ENCODE data around the gene CCR5. TPM values are rescaled to one million over a fixed set of nuclear protein-coding genes. Genes with fewer than 3 reads are reported as not detected.

The CCR5 gene
- total and polyA plus RNA-seq, 4 donors, result 0.06 to 0.75 (median 0.37) TPM

GRCh38 chr3:46351646-46352045 lies 19.1 kb upstream of the CCR5 start (continued):
- TF ChIP-seq EGR1 (IDR thresholded peaks at IDR 0.05; ENCODE audit: low read depth in 2 of 2) (no peak), CTCF (IDR thresholded peaks at IDR 0.05; ENCODE audit: low read depth, low read length, missing input control) (no peak), HNF4G (IDR thresholded peaks at IDR 0.05) (no peak), YY1 (IDR thresholded peaks at IDR 0.05) (no peak), JUND (IDR thresholded peaks at IDR 0.05) (no peak), SP1 (IDR thresholded peaks at IDR 0.05) (no peak)

GRCh38 chr3:46353090-46353489 lies 17.7 kb upstream of the CCR5 start:
- Histone ChIP-seq H3K9ac (ENCODE audit: low read depth in 1 of 2, low read length in 2 of 2) (no peak overlapping the region), H3K27me3 (ENCODE audit: control insufficient read depth in 4 of 4, insufficient read depth in 4 of 4, low read length in 3 of 4) (peaks cover 0 to 3% (median 0%) of the 10 kb centered on the region in 4 donors), H3K4me1 (ENCODE audit: control insufficient read depth in 4 of 4, insufficient read depth in 4 of 4, low read length in 3 of 4) (no peaks in the 10 kb centered on the region), H3K4me3 (ENCODE audit: low read depth in 1 of 3, low read length in 3 of 3) (no peak overlapping the region), H3K36me3 (ENCODE audit: control insufficient read depth in 4 of 4, insufficient read depth in 3 of 4, low read depth in 1 of 4, low read length in 3 of 4) (no peaks in the 10 kb centered on the region), H3K9me3 (ENCODE audit: control insufficient read depth in 4 of 4, low read length in 3 of 4) (no peaks in the 10 kb centered on the region), H3K27ac (ENCODE audit: low read depth in 1 of 2, low read length in 2 of 2) (no peak overlapping the region)
- TF ChIP-seq FOXA2 (IDR thresholded peaks at IDR 0.05), result no peak
- TF ChIP-seq RAD21 (IDR thresholded peaks at IDR 0.05), result no peak
- TF ChIP-seq FOXA1 (IDR thresholded peaks at IDR 0.05), result no peak
- no peak for TF ChIP-seq CTCF (IDR thresholded peaks at IDR 0.05; ENCODE audit: low read depth, low read length, missing input control)
- no peak for TF ChIP-seq ATF3 (IDR thresholded peaks at IDR 0.05)
- no peak for TF ChIP-seq SP1 (IDR thresholded peaks at IDR 0.05)
- no peak for TF ChIP-seq HNF4A (conservative IDR thresholded peaks at IDR 0.05)
- no peak for TF ChIP-seq TAF1 (conservative IDR thresholded peaks at IDR 0.05)
- no peak for TF ChIP-seq MAX (IDR thresholded peaks at IDR 0.05)
- TF ChIP-seq EGR1 (IDR thresholded peaks at IDR 0.05; ENCODE audit: low read depth in 2 of 2), result no peak
- no peak for DNase-seq (ENCODE audit: low spot score)
- WGBS, result 77% methylated on average over 4 of the region's 4 CpGs

GRCh38 chr3:46353647-46354410 lies 16.9 kb upstream of the CCR5 start, which contains the start of gene CCR2:
TSS of gene CCR2 (plus strand) at chr3:46354111. CDS start at chr3:46357528, 3,417 bp downstream.
- H3K27ac ChIP-seq (ENCODE audit: low read depth in 1 of 2, low read length in 2 of 2), result no peak within 1 kb of the TSS
- no peak for DNase-seq (ENCODE audit: low spot score)
- no peak within 1 kb of the TSS for H3K9ac ChIP-seq (ENCODE audit: low read depth in 1 of 2, low read length in 2 of 2)
- peaks cover 0 to 3% (median 0%) of the 10 kb centered on the region in 4 donors for H3K27me3 ChIP-seq (ENCODE audit: control insufficient read depth in 4 of 4, insufficient read depth in 4 of 4, low read length in 3 of 4)
- no peaks in the 10 kb centered on the region for H3K36me3 ChIP-seq (ENCODE audit: control insufficient read depth in 4 of 4, insufficient read depth in 3 of 4, low read depth in 1 of 4, low read length in 3 of 4)
- no peak within 1 kb of the TSS for H3K4me3 ChIP-seq (ENCODE audit: low read depth in 1 of 3, low read length in 3 of 3)
- WGBS, result 65% methylated on average over 7 of the region's 7 CpGs
- H3K4me1 ChIP-seq (ENCODE audit: control insufficient read depth in 4 of 4, insufficient read depth in 4 of 4, low read length in 3 of 4), result no peaks in the 10 kb centered on the region
- no peaks in the 10 kb centered on the region for H3K9me3 ChIP-seq (ENCODE audit: control insufficient read depth in 4 of 4, low read length in 3 of 4)
- TF ChIP-seq REST (IDR thresholded peaks at IDR 0.05) (no peak), GABPA (IDR thresholded peaks at IDR 0.05 in 1 of 2, conservative IDR thresholded peaks at IDR 0.05 in 1 of 2) (no peak), HNF4G (IDR thresholded peaks at IDR 0.05) (no peak), CTCF (IDR thresholded peaks at IDR 0.05; ENCODE audit: low read depth, low read length, missing input control) (no peak), MAX (IDR thresholded peaks at IDR 0.05) (no peak), EGR1 (IDR thresholded peaks at IDR 0.05; ENCODE audit: low read depth in 2 of 2) (no peak), TAF1 (conservative IDR thresholded peaks at IDR 0.05) (no peak), YY1 (IDR thresholded peaks at IDR 0.05) (no peak)
